Astrocyte of the spinal cord (primary cell): ENCODE results near the gene ANKRD28.
"Not testable (repeated sequence)": the region's sequence is repeated elsewhere in the genome, so short reads cannot be mapped to it uniquely, and the experiment has no call there.

Experiments used
- DNase-seq: peaks from one replicate; pipeline ENCODE4 v3.0.0; 2011; ENCODE audit warnings: low read depth, low spot score
- H3K4me3 ChIP-seq: 2 replicates; pipeline ENCODE4 v1.5.1; 2011; ENCODE audit warnings: low read depth, mild to moderate bottlenecking, low read length, moderate library complexity
- CTCF ChIP-seq: IDR thresholded peaks from 2 replicates; pipeline ENCODE4 v1.5.1; 2012; ENCODE audit warnings: low read depth, mild to moderate bottlenecking, low read length, inconsistent platforms
- in situ Hi-C: cut with HindIII; loops from 2 replicates; pipeline ENCODE4 v1.10.0; 2017; ENCODE audit warnings: low sequenced_read_pairs

Gene ANKRD28

DNA sequence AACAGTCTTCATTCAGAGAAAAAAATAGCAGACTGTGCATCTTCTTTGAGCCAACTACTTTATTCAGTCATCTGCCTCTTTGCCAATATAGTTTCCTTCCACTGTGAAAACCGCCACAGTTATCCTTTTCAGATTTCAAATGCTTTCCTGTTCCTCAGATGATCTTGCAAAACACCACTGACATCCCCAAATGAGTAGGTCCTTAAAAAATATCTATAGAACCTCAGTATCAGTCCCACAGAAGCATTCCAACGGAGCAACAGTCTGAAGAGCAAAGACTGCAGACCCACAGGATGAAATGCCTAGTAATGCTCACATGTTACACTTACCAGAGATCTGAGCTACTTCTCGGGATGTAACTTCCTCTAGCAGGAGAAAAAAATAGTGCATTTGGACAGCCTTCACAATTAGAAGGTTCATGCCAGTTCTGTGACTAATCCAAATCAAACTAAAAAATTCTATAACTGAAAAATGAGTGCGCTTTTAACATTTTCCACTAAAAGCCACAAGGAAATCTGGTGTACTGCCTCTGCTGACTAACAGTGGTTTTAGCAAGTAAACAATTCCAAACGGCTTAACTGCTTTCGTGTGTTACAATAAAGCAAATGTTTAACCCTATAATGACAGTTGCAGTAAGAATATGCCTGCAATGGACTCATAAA, at the start of gene ANKRD28:
Gene ANKRD28, minus strand, starts transcription at position 338 of the 662 bp plus-strand sequence. CDS start 1,458 bp downstream, outside the sequence.
- in situ Hi-C loops: no loop called here
- peak; percentile 98 for DNase-seq
- TF ChIP-seq CTCF: no peak
- H3K4me3 ChIP-seq: peak within 1 kb of the TSS; percentile 77

DNA sequence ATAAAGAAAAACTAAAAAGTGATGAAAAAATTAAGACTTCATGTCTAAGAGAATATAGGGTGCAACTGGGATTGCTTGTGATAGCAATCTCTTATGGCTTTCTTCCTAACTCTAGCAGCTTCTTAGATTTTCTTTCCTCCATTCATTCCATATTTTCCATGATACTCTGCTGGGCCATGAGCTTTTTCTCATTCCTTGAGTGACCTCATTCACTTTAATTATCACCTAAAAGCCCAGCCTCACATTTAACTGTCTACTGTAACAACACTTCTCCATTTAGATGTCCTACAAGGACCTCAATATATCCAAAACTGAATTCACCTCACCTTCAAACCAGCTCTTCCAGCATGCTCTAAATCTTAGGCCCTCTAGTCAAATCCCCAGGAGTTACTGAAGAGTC, 49.5 kb upstream of the ANKRD28 start:
- in situ Hi-C loops: no loop called here
- H3K4me3 ChIP-seq: no peak overlapping the region
- TF ChIP-seq CTCF: no peak
- DNase-seq: no peak

DNA sequence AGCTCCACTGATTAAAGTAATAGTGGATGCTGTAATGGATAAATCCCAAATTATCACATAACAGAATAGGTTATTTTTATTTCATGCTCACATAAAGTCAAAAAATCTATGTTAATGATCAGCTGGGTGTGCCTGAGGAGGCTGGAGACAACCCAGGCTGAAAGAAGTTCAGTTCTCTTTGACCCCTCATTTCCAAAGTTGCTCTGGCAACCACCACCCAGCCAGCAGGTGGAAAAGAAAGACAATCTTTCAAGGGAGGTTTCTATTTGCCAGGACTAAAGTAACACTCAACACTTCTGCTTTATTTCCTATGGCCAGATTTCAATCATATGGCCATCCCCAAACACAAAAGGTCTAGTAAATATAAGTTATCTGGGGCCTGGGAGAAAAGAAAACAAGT, 48.8 kb upstream of the ANKRD28 start:
- no peak overlapping the region for H3K4me3 ChIP-seq
- no peak for DNase-seq
- in situ Hi-C loops: no loop called here
- no peak for TF ChIP-seq CTCF

DNA sequence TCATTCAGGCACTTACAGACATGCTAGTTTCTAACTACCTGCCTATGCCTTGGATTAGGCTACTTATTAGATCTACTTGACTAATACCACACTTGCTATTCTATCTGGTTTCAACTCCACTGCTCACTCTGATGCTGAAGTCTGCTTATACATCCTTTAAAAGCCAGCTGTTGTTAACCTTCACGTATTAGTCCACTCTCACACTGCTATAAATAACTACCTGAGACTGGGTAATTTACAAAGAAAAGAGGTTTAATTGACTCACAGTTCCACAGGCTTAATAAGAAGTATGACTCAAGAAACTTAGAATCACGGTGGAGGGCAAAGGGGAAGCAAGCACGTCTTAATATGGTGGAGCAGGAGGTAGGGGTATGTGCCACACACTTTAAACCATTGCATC, 47.7 kb upstream of the ANKRD28 start:
- in situ Hi-C loops: no loop called here
- no peak overlapping the region for H3K4me3 ChIP-seq
- no peak for DNase-seq
- no peak for TF ChIP-seq CTCF

GRCh38 chr3:15844889-15845288, 47.1 kb upstream of the ANKRD28 start:
- in situ Hi-C loops: no loop called here
- no peak overlapping the region for H3K4me3 ChIP-seq
- no peak for TF ChIP-seq CTCF
- DNase-seq: no peak

GRCh38 chr3:15841091-15841973, 43.6 kb upstream of the ANKRD28 start:
- H3K4me3 ChIP-seq, DNase-seq, in situ Hi-C loops: not testable (repeated sequence)

DNA sequence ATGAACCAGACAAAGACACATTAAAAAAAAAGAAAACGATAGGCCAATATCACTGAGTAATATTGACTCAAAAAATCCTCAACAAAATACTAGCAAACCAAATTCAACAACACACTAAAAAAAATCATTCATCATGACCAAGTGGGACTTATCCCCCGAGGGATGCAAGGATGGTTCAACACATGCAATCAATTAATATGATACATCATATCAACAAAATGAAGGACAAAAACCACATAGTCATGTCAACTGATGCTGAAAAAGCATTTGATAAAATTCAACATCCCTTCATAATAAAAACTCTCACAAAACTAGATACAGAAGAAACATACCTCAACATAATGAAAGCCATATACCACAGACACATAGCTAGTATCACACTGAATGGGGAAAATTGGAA, 41.8 kb upstream of the ANKRD28 start:
- no peak for DNase-seq
- no peak for TF ChIP-seq CTCF
- no peak overlapping the region for H3K4me3 ChIP-seq
- in situ Hi-C loops: no loop called here
